Tibial nerve (tissue), 4 donors: ENCODE data around the gene DTNBP1.

Experiments
- EP300 ChIP-seq, 2 donors: sonication (generic); formaldehyde crosslinking; IDR thresholded peaks; one replicate each; pipeline ENCODE4 v1.6.1; 2017; ENCODE audit warnings: antibody characterized with exemption in 2 of 2, mild to moderate bottlenecking in 1 of 2
- POLR2A ChIP-seq, 2 donors: fragments of 450-650 bp; IDR thresholded peaks; one replicate each; pipeline ENCODE4 v1.6.1; 2017; ENCODE audit warnings: antibody characterized with exemption in 2 of 2, mild to moderate bottlenecking in 2 of 2, moderate library complexity in 2 of 2
- TF ChIP-seq, protein P1 (sequence below), 5 experiments: fragments of 200-600 bp in 3 of 5; fragments of 450-650 bp in 2 of 5; sonication (generic) in 3 of 5; IDR thresholded peaks; one replicate each; pipeline ENCODE4 v1.5.1; 2016 to 2019; ENCODE audit warnings: antibody characterized with exemption in 5 of 5, mild to moderate bottlenecking in 3 of 5, moderate library complexity in 2 of 5

DNA sequence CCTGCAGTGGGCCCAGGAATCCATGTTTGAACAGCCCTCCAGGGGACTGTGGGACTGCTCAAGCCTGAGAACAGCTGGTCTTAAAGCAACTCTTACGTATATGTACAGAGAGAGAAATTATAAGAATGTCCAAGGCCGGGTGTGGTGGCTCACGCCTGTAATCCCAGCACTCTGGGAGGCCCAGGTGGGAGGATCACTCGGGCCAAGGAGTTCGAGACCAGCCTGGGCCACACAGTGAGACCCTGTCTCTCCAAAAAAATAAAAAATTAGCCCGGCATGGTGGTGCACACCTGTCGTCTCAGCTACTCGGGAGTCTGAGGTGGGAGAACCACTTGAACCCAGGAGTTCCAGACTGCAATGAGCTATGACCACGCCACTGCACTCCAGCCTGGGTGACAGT is 134.0 kb downstream of the DTNBP1 start:
- TF ChIP-seq, protein P1, sequence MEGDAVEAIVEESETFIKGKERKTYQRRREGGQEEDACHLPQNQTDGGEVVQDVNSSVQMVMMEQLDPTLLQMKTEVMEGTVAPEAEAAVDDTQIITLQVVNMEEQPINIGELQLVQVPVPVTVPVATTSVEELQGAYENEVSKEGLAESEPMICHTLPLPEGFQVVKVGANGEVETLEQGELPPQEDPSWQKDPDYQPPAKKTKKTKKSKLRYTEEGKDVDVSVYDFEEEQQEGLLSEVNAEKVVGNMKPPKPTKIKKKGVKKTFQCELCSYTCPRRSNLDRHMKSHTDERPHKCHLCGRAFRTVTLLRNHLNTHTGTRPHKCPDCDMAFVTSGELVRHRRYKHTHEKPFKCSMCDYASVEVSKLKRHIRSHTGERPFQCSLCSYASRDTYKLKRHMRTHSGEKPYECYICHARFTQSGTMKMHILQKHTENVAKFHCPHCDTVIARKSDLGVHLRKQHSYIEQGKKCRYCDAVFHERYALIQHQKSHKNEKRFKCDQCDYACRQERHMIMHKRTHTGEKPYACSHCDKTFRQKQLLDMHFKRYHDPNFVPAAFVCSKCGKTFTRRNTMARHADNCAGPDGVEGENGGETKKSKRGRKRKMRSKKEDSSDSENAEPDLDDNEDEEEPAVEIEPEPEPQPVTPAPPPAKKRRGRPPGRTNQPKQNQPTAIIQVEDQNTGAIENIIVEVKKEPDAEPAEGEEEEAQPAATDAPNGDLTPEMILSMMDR (IDR thresholded peaks at IDR 0.05) = no peak
- TF ChIP-seq POLR2A (IDR thresholded peaks at IDR 0.05) (no peak), EP300 (IDR thresholded peaks at IDR 0.05) (no peak)
